ENCODE results near the gene LMBR1L. TPM values are rescaled to one million over a fixed set of nuclear protein-coding genes. Genes with fewer than 3 reads are reported as not detected.
A peak's percentile ranks its signal among the peaks of the same experiment; 100 is the strongest.
"Not testable (repeated sequence)": the region's sequence is repeated elsewhere in the genome, so short reads cannot be mapped to it uniquely, and the experiment has no call there.

LMBR1L gene
- total RNA-seq (2014; rRNA removed; shearing (Covaris generic); ENCODE audit: low replicate concordance): 9.3 and 66.5 TPM in 2 replicates

- DNase-seq (ENCODE audit: low read depth): peak; percentile 98
- in situ Hi-C loops (cut with HindIII; ENCODE audit: low pct_unique_long_range_greater_than_20kb, low sequenced_read_pairs): no loop called here
These were observed at the start of gene LMBR1L for GRCh38 chr12:49110464-49111155. TSS of gene LMBR1L (minus strand) at chr12:49110847. CDS start at chr12:49110555, 292 bp downstream.

- DNase-seq (ENCODE audit: low read depth): no peak
- in situ Hi-C loops (cut with HindIII; ENCODE audit: low pct_unique_long_range_greater_than_20kb, low sequenced_read_pairs): no loop called here
These were observed 49.8 kb upstream of the LMBR1L start for GRCh38 chr12:49160399-49160798.

GRCh38 chr12:49154221-49154620, 43.6 kb upstream of the LMBR1L start:
- DNase-seq (ENCODE audit: low read depth): no peak
- in situ Hi-C loops (cut with HindIII; ENCODE audit: low pct_unique_long_range_greater_than_20kb, low sequenced_read_pairs): no loop called here

GRCh38 chr12:49147384-49147783, 36.7 kb upstream of the LMBR1L start:
- in situ Hi-C loops (cut with HindIII; ENCODE audit: low pct_unique_long_range_greater_than_20kb, low sequenced_read_pairs): no loop called here
- no peak for DNase-seq (ENCODE audit: low read depth)

- no peak for DNase-seq (ENCODE audit: low read depth)
- in situ Hi-C loops (cut with HindIII; ENCODE audit: low pct_unique_long_range_greater_than_20kb, low sequenced_read_pairs): no loop called here
These were observed 35.8 kb upstream of the LMBR1L start for GRCh38 chr12:49146406-49146805.

- in situ Hi-C loops (cut with HindIII; ENCODE audit: low pct_unique_long_range_greater_than_20kb, low sequenced_read_pairs): no loop called here
- no peak for DNase-seq (ENCODE audit: low read depth)
These were observed 33.7 kb upstream of the LMBR1L start for GRCh38 chr12:49144384-49144783.

- DNase-seq (ENCODE audit: low read depth): no peak
- in situ Hi-C loops (cut with HindIII; ENCODE audit: low pct_unique_long_range_greater_than_20kb, low sequenced_read_pairs): no loop called here
These were observed 28.4 kb upstream of the LMBR1L start for GRCh38 chr12:49138999-49139398.

- in situ Hi-C loops (cut with HindIII; ENCODE audit: low pct_unique_long_range_greater_than_20kb, low sequenced_read_pairs): no loop called here
- no peak for DNase-seq (ENCODE audit: low read depth)
These were observed 27.9 kb upstream of the LMBR1L start for GRCh38 chr12:49138587-49138986.

GRCh38 chr12:49137476-49137875, 26.8 kb upstream of the LMBR1L start:
- in situ Hi-C loops (cut with HindIII; ENCODE audit: low pct_unique_long_range_greater_than_20kb, low sequenced_read_pairs): no loop called here
- no peak for DNase-seq (ENCODE audit: low read depth)

- DNase-seq (ENCODE audit: low read depth); in situ Hi-C loops (cut with HindIII; ENCODE audit: low pct_unique_long_range_greater_than_20kb, low sequenced_read_pairs): not testable (repeated sequence)
These were observed 26.4 kb upstream of the LMBR1L start for GRCh38 chr12:49136997-49137396.

GRCh38 chr12:49133590-49133989, 22.9 kb upstream of the LMBR1L start:
- DNase-seq (ENCODE audit: low read depth): no peak
- in situ Hi-C loops (cut with HindIII; ENCODE audit: low pct_unique_long_range_greater_than_20kb, low sequenced_read_pairs): no loop called here

- DNase-seq (ENCODE audit: low read depth): no peak
- in situ Hi-C loops (cut with HindIII; ENCODE audit: low pct_unique_long_range_greater_than_20kb, low sequenced_read_pairs): no loop called here
These were observed 22.4 kb upstream of the LMBR1L start for GRCh38 chr12:49133014-49133413.

GRCh38 chr12:49131894-49132461, 21.3 kb upstream of the LMBR1L start:
- DNase-seq (ENCODE audit: low read depth): no peak
- in situ Hi-C loops (cut with HindIII; ENCODE audit: low pct_unique_long_range_greater_than_20kb, low sequenced_read_pairs): no loop called here

GRCh38 chr12:49131051-49131893, 20.6 kb upstream of the LMBR1L start, which contains the start of gene TUBA1B:
TSS of gene TUBA1B (minus strand) at chr12:49131395. CDS start at chr12:49131300, 95 bp downstream.
- DNase-seq (ENCODE audit: low read depth): peak; percentile 90
- in situ Hi-C loops (cut with HindIII; ENCODE audit: low pct_unique_long_range_greater_than_20kb, low sequenced_read_pairs): no loop called here

- in situ Hi-C loops (cut with HindIII; ENCODE audit: low pct_unique_long_range_greater_than_20kb, low sequenced_read_pairs): no loop called here
- DNase-seq (ENCODE audit: low read depth): peak; percentile 93
These were observed 19.8 kb upstream of the LMBR1L start for GRCh38 chr12:49130151-49131050.

- in situ Hi-C loops (cut with HindIII; ENCODE audit: low pct_unique_long_range_greater_than_20kb, low sequenced_read_pairs): no loop called here
- DNase-seq (ENCODE audit: low read depth): no peak
These were observed 18.9 kb upstream of the LMBR1L start for GRCh38 chr12:49129332-49130150.

- DNase-seq (ENCODE audit: low read depth); in situ Hi-C loops (cut with HindIII; ENCODE audit: low pct_unique_long_range_greater_than_20kb, low sequenced_read_pairs): not testable (repeated sequence)
These were observed 17.3 kb upstream of the LMBR1L start for GRCh38 chr12:49127971-49128370.

All from Caki2 (cell line).